Skeletal muscle tissue (tissue), 4 donors: ENCODE data around the gene CCNY. TPM values are rescaled to one million over a fixed set of nuclear protein-coding genes. Genes with fewer than 3 reads are reported as not detected.

Experiments
- H3K27ac ChIP-seq: one replicate; pipeline ENCODE4 v1.7.0; 2013; ENCODE audit warnings: mild to moderate bottlenecking, low read depth, low read length, inconsistent platforms
- H3K27me3 ChIP-seq, 3 donors: one replicate each; pipeline ENCODE4 v1.7.0; 2013; ENCODE audit warnings: low read length in 3 of 3; ENCODE audit not compliant: control insufficient read depth in 3 of 3, insufficient read depth in 3 of 3
- H3K36me3 ChIP-seq, 3 donors: one replicate each; pipeline ENCODE4 v1.7.0; 2013; ENCODE audit warnings: low read length in 3 of 3; ENCODE audit not compliant: control insufficient read depth in 3 of 3, insufficient read depth in 3 of 3
- H3K4me1 ChIP-seq, 3 donors: one replicate each; pipeline ENCODE4 v1.7.0; 2013; ENCODE audit warnings: low read length in 3 of 3, mild to moderate bottlenecking in 3 of 3; ENCODE audit not compliant: control insufficient read depth in 3 of 3, insufficient read depth in 3 of 3
- H3K4me3 ChIP-seq, 3 donors: one replicate each; pipeline ENCODE4 v1.7.0; 2013; ENCODE audit warnings: low read length in 3 of 3
- H3K9ac ChIP-seq, 3 donors: one replicate each; pipeline ENCODE4 v1.7.0; 2013; ENCODE audit warnings: low read length in 3 of 3, mild to moderate bottlenecking in 3 of 3, moderate library complexity in 2 of 3, low read depth in 1 of 3
- H3K9me3 ChIP-seq, 3 donors: one replicate each; pipeline ENCODE4 v1.7.0; 2013; ENCODE audit warnings: low read length in 3 of 3; ENCODE audit not compliant: control insufficient read depth in 3 of 3
- total RNA-seq: library from RNA; depleted of rRNA; stranded (reverse); fragments of >200 nt; gene quantifications from one replicate; pipeline ENCODE4 v1.2.3, GENCODE V29; 2014
- donor health status: Osteomylitis.

The CCNY gene
- total RNA-seq, 1 donor from 2014 or later, result 45.9 TPM

DNA sequence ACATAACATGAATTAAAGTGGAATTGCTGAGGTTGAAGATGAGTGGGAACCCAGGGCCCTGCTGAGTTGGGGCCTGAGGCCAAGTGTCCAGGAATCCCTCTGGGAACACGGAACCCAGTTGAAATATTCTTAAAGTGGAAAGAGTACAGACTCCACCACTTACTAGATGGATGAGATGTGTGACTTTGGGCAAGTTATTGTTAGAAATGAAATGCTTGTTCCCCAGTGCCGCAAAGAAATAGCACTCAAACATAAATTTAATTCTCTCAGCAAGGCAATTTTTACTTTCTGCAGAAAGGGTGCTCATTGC lies 54.5 kb downstream of the CCNY start:
- no peak overlapping the region for H3K27ac ChIP-seq
- H3K9ac ChIP-seq, result no peak overlapping the region
- H3K36me3 ChIP-seq, result no peaks in the 10 kb centered on the region
- no peak overlapping the region for H3K4me3 ChIP-seq
- H3K4me1 ChIP-seq, result peaks cover 23 to 31% (median 27%) of the 10 kb centered on the region in 3 donors
- no peaks in the 10 kb centered on the region for H3K27me3 ChIP-seq
- H3K9me3 ChIP-seq, result peaks cover 0 to 2% (median 0%) of the 10 kb centered on the region in 3 donors

DNA sequence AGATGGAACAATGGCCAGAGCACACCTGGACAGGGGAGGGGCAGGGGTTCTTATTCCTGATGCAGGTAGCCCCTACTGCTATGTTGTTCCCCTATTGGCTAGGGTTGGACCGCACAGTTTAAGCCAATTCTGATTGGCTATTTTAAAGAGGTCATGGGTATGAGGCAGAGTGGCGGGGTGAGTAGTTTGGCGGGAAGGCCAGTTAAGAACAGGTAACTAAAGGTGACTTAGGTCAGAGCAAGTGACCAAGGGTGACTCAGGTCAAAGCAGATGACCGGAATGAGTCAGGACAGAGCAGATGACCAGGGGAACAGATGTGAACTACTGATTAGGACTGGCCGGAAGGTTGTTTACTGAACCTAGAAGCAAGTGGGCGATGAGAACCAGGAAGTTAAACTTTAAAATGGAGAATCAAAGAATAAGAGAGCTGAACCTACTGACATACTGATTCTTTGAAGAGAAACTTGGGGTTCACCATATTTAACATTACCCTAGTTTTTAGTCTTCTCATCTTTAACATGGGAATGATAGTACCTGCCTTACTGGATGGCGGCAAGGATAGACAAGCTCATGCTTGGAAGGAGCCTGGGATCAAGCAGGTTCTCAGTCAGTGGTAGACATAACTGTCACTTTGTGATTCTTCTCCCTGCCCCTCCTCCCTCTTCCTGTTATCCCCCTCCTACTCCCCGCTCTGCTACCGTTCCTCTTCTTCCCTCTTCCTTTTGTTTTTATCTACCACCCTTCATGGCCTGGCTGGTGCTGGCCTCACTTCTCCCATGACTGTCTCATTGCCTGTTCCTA lies 55.0 kb downstream of the CCNY start:
- peaks cover 0 to 2% (median 0%) of the 10 kb centered on the region in 3 donors for H3K9me3 ChIP-seq
- no peaks in the 10 kb centered on the region for H3K27me3 ChIP-seq
- H3K36me3 ChIP-seq, result no peaks in the 10 kb centered on the region
- no peak overlapping the region for H3K27ac ChIP-seq
- no peak overlapping the region for H3K4me3 ChIP-seq
- H3K4me1 ChIP-seq, result peaks cover 29 to 35% (median 31%) of the 10 kb centered on the region in 3 donors
- no peak overlapping the region for H3K9ac ChIP-seq

DNA sequence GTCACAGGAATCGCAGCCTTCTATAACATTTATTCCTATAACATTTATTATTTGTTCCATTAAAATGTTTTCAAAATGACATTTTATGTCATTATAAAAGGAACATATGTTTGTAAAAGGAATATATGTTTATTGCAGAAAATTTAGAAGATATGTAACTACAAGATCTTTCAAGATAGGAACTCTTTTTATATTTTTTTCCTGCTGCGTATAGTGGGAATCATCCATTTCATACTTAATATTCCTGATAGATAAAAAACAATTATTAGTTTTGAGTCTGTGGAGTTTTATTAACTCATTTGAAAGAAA lies 55.6 kb downstream of the CCNY start:
- H3K4me1 ChIP-seq, result peaks cover 30 to 36% (median 34%) of the 10 kb centered on the region in 3 donors
- H3K27ac ChIP-seq, result no peak overlapping the region

DNA sequence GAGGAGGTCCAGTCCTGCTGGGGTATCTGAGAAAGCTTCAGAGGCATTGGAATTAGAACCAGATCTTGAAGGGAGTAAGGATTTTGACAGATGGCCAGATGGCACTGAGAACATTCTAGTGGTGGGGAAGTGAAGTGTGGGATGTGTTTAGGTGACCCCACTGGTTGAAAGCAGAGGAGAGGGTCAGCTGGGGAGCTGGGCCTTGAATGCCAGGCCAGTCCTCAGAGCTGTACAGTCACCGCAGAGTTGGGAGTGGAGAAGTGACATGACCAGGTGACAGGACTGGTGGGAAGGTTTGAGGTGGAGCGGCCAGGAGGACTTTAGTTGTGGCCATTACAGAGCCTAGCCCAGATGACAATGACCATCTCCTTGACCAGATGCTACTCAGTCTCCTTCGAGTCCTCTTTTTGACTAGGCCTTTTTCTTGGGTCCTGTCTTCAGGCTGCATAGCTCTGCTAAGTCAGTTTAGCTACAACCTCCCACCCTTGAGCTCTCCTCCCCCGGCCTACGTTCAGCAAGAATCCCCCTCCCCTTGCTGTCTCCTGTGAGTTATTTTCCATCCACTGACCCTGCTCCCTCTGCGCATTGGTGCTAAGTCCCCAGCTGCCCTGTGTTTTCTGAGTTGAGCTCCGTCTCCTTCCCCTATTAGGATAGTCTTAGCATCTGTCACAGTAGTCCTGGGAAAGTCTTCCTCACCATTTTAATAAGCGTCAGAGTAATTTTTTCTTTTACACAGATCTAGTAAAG lies 56.3 kb downstream of the CCNY start:
- H3K36me3 ChIP-seq, result no peaks in the 10 kb centered on the region
- H3K4me3 ChIP-seq, result no peak overlapping the region
- peaks cover 0 to 2% (median 0%) of the 10 kb centered on the region in 3 donors for H3K9me3 ChIP-seq
- no peak overlapping the region for H3K9ac ChIP-seq
- H3K4me1 ChIP-seq, result peaks cover 37 to 38% (median 37%) of the 10 kb centered on the region in 3 donors
- no peaks in the 10 kb centered on the region for H3K27me3 ChIP-seq
- H3K27ac ChIP-seq, result no peak overlapping the region

More for the DNA sequence above, 55.6 kb downstream of the CCNY start:
- peaks cover 0 to 2% (median 0%) of the 10 kb centered on the region in 3 donors for H3K9me3 ChIP-seq
- no peaks in the 10 kb centered on the region for H3K27me3 ChIP-seq
- H3K36me3 ChIP-seq, result no peaks in the 10 kb centered on the region
- H3K9ac ChIP-seq, result no peak overlapping the region
- H3K4me3 ChIP-seq, result no peak overlapping the region

DNA sequence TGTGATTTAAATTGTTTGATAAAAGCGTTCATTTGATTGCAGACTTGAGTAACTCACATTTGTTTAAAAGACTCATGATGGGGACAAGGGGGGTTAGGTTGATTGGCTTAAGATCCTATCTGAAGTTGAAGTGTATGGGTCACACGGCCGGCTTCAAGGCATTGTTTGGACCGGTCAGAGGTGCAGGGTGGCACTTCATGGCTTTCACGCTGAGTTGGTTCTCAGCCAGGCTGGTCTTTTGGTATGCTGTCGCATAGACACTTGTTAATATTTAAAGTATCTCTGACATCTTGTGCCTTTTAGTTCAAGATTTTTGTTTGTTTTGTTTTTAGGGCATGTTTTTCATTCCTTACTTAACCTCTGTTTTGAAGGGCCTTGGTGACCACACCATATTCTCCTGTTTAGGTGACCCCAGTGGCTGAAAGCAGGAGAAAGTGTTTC lies 58.1 kb downstream of the CCNY start:
- peaks cover 53 to 55% (median 54%) of the 10 kb centered on the region in 3 donors for H3K4me1 ChIP-seq
- H3K36me3 ChIP-seq, result no peaks in the 10 kb centered on the region
- no peak overlapping the region for H3K9ac ChIP-seq
- H3K4me3 ChIP-seq, result no peak overlapping the region
- H3K27ac ChIP-seq, result no peak overlapping the region
- H3K9me3 ChIP-seq, result no peaks in the 10 kb centered on the region
- H3K27me3 ChIP-seq, result no peaks in the 10 kb centered on the region

DNA sequence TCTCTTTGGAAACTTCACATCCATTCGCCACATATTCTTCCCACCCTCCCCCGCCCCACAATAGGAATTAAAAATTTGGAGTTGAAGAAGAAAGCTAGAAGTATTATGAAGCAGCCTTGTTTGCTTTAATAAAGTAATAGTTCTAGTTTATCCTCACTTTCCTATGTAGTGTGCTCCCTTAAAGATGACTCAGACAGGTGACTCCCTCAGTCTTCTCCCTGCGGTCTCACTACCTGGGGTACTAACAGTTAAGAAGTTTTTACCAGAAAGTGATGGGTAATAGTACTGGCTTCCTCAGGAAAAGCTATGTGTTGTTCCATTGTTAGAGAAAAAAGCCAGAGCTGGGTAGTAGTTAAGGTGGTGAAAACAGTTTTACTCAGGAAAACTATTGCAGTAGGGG lies 58.6 kb downstream of the CCNY start:
- no peak overlapping the region for H3K9ac ChIP-seq
- H3K9me3 ChIP-seq, result no peaks in the 10 kb centered on the region
- no peak overlapping the region for H3K4me3 ChIP-seq
- H3K27ac ChIP-seq, result no peak overlapping the region
- peaks cover 52 to 60% (median 54%) of the 10 kb centered on the region in 3 donors for H3K4me1 ChIP-seq
- no peaks in the 10 kb centered on the region for H3K27me3 ChIP-seq
- H3K36me3 ChIP-seq, result no peaks in the 10 kb centered on the region

DNA sequence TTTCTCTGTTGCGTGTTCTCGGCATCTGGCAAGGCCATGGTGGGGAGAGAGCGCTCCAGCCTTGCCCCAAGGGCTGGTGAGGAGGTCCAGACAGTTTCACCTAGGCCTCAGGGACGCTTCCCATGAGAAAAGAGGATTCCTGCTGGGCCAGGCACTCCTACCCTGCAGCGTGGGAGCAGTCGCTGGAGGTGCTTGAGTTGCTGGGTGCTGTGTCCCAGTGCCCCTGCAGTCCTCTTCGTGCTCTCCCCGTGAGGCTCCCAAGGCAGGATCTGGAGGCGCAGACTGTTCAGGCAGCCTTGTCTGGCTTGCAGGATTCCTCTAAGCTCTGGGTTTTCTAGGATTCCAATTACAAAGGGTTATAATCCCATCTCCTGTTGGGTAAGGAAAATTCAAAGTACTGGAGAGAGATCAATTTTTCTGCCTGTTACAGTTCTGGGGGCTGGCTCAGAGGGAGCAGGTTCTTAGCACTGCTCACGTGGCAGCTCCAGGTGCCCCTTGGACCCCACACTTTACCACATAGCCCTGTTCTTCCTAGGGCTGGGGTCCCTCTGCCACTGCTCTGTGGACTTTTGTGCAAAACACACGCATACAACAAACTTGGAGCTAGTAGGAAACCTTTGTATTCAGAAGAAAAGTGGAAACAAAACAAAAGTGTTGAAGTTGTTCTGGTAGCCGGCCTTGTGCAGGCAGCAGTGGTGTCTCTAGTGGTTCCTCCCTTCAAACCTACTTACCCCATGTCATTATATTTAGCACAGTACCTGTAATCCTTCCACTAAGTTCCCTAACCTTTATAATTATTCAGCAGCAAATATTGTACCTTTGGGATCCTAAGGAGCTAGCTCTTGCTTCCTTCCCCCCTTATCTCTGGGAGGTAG lies 60.5 kb downstream of the CCNY start:
- Histone ChIP-seq H3K9ac (peak overlapping the region in 1 of 3 donors; percentile 1), H3K9me3 (no peaks in the 10 kb centered on the region), H3K4me1 (peaks cover 56 to 62% (median 59%) of the 10 kb centered on the region in 3 donors), H3K27me3 (no peaks in the 10 kb centered on the region), H3K4me3 (no peak overlapping the region), H3K27ac (no peak overlapping the region), H3K36me3 (no peaks in the 10 kb centered on the region)

DNA sequence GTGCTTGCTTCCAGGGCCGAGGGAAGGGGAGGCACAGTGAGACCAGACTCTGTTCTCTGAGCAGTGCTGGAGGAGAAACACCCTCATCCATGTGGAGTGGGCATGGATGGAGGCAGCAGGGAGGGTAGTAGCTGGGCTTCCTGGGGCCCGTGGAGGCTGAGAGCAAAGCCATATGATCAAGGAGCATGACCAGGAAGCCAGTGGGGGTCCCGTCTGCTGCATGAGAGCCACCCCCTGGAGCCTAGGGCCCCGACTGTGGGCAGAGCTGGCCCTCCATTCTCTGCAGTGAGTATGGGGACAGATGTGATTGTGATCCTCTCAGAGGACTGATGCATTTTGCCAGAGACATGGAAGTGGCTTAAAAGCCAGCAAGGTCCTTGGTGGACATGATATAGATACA lies 61.6 kb downstream of the CCNY start:
- no peaks in the 10 kb centered on the region for H3K27me3 ChIP-seq
- H3K27ac ChIP-seq, result no peak overlapping the region
- no peaks in the 10 kb centered on the region for H3K36me3 ChIP-seq
- H3K4me1 ChIP-seq, result peaks cover 56 to 62% (median 57%) of the 10 kb centered on the region in 3 donors
- H3K4me3 ChIP-seq, result no peak overlapping the region
- H3K9me3 ChIP-seq, result no peaks in the 10 kb centered on the region
- no peak overlapping the region for H3K9ac ChIP-seq

DNA sequence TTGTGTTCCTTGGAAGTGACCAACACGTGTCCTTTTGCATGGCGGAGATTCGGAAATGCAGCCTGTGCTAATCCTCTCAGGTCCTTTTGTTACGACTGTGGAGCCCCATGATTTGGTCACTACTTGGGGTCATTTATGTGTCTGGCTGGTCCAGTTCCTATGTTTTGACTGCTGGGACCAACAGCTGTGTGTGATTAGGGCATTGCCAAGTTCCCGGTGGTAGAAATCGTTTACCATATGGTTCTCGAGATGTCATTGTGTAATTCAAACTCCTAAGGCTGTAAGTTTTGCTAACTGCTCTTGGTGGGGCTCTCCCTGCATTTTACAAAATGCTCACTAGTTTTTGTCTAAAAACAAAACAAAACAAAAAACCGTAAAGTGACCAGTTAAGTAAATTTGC lies 62.0 kb downstream of the CCNY start:
- Histone ChIP-seq H3K4me1 (peaks cover 56 to 61% (median 57%) of the 10 kb centered on the region in 3 donors), H3K27me3 (no peaks in the 10 kb centered on the region), H3K9ac (no peak overlapping the region), H3K4me3 (no peak overlapping the region), H3K36me3 (no peaks in the 10 kb centered on the region), H3K27ac (peak overlapping the region; percentile 14), H3K9me3 (no peaks in the 10 kb centered on the region)
